ENCODE measurements around the gene PAMR1. TPM values are rescaled to one million over a fixed set of nuclear protein-coding genes. Genes with fewer than 3 reads are reported as not detected.

PAMR1 gene
- total and polyA plus RNA-seq, 2 experiments from 2014 or later, result 119 to 151 TPM

DNA sequence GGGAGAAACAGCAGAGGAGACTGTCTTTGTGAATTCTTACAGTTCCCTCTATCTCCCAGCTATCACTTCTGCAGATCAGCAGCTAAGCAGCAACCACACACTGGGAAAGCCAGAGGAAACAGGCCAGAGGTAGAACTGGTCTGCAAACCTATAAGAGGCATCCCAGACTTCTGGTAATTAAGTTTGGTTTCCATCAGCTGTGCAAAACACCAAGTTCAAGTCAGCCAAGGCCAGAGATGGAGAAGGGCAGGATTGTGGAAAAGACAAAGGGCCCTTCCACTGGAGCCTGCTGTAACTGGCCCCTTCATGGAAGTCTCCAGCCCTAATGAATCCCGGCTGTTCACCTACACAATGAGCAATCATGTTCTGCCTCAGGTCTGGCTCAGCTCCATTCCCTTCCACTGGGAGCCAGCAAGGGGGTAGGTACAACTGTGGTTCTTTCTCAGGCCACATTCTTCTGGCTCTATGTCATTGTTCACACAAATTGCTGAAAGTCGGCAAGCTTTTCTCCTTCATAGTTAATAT, 4.6 kb upstream of the PAMR1 start:
- Histone ChIP-seq H3K9ac (peak overlapping the region; percentile 52), H3F3A (ENCODE audit: insufficient read depth) (peaks cover 39% of the 10 kb centered on the region), H3K36me3 (ENCODE audit: low read depth) (no peaks in the 10 kb centered on the region), H3K4me1 (ENCODE audit: insufficient read depth) (peaks cover 33% of the 10 kb centered on the region), H3K4me2 (ENCODE audit: unreplicated experiment) (peak overlapping the region; percentile 75), H3K9me3 (ENCODE audit: low read depth) (no peaks in the 10 kb centered on the region), H4K20me1 (ENCODE audit: insufficient read depth) (no peaks in the 10 kb centered on the region), H3K27me3 (replicated peaks; ENCODE audit: insufficient read depth) (no peaks in the 10 kb centered on the region), H3K27ac (peak overlapping the region; percentile 84), H3K79me2 (ENCODE audit: insufficient read depth) (no peaks in the 10 kb centered on the region), H2AFZ (no peak overlapping the region), H3K9me2 (ENCODE audit: insufficient read depth) (no peaks in the 10 kb centered on the region), H3K4me3 (0 out of 2 replicates have a peak overlapping the region, but pooled peaks have one; percentile 27)
- in situ Hi-C loops (cut with MboI), result no loop called here
- TF ChIP-seq EZH2 (IDR thresholded peaks at IDR 0.05; ENCODE audit: insufficient read depth, poor library complexity, severe bottlenecking) (no peak), EZH2phosphoT487 (IDR thresholded peaks at IDR 0.05; ENCODE audit: insufficient read depth, low read depth) (no peak)
- 0% methylated on average over 2 of the region's 2 CpGs for WGBS, 2 experiments (ENCODE audit: low coverage in 1 of 2, low lambda C conversion rate in 2 of 2, missing lambda C conversion rate in 2 of 2)
- DNase-seq, result peak; percentile 95

GRCh38 chr11:35526370-35526792, 965 bp upstream of the PAMR1 start:
- no peak overlapping the region for H3K27ac ChIP-seq
- H3K4me3 ChIP-seq, result peak overlapping the region; percentile 82

GRCh38 chr11:35524780-35525179, 636 bp downstream of the PAMR1 start:
- H3F3A ChIP-seq (ENCODE audit: insufficient read depth), result peaks cover 39% of the 10 kb centered on the region
- H3K4me2 ChIP-seq (ENCODE audit: unreplicated experiment), result peak overlapping the region; percentile 90
- peak; percentile 75 for DNase-seq
- H3K27me3 ChIP-seq (replicated peaks; ENCODE audit: insufficient read depth), result no peaks in the 10 kb centered on the region
- peak overlapping the region; percentile 82 for H3K4me3 ChIP-seq
- peak overlapping the region; percentile 64 for H3K27ac ChIP-seq
- peak overlapping the region; percentile 79 for H2AFZ ChIP-seq
- peaks cover 46% of the 10 kb centered on the region for H3K4me1 ChIP-seq (ENCODE audit: insufficient read depth)
- H3K9me3 ChIP-seq (ENCODE audit: low read depth), result no peaks in the 10 kb centered on the region
- in situ Hi-C loops (cut with MboI), result loop anchor here (25.0 kb wide), 1 partner anchor 963 kb away; no protein-coding TSS in a partner anchor
- peaks cover 45% of the 10 kb centered on the region for H3K79me2 ChIP-seq (ENCODE audit: insufficient read depth)
- 1 to 5% methylated on average over 4 of the region's 4 CpGs for WGBS, 2 experiments (ENCODE audit: low coverage in 1 of 2, low lambda C conversion rate in 2 of 2, missing lambda C conversion rate in 2 of 2)
- H4K20me1 ChIP-seq (ENCODE audit: insufficient read depth), result no peaks in the 10 kb centered on the region
- H3K9me2 ChIP-seq (ENCODE audit: insufficient read depth), result no peaks in the 10 kb centered on the region
- H3K36me3 ChIP-seq (ENCODE audit: low read depth), result no peaks in the 10 kb centered on the region
- TF ChIP-seq EZH2 (IDR thresholded peaks at IDR 0.05; ENCODE audit: insufficient read depth, poor library complexity, severe bottlenecking) (no peak), EZH2phosphoT487 (IDR thresholded peaks at IDR 0.05; ENCODE audit: insufficient read depth, low read depth) (no peak)
- peak overlapping the region; percentile 85 for H3K9ac ChIP-seq

More at GRCh38 chr11:35526370-35526792, 965 bp upstream of the PAMR1 start:
- DNase-seq, result no peak
- no peaks in the 10 kb centered on the region for H3K27me3 ChIP-seq (replicated peaks; ENCODE audit: insufficient read depth)
- peak overlapping the region; percentile 85 for H3K9ac ChIP-seq
- peak overlapping the region; percentile 90 for H3K4me2 ChIP-seq (ENCODE audit: unreplicated experiment)
- no peaks in the 10 kb centered on the region for H3K9me3 ChIP-seq (ENCODE audit: low read depth)
- in situ Hi-C loops (cut with MboI), result no loop called here
- peaks cover 53% of the 10 kb centered on the region for H3F3A ChIP-seq (ENCODE audit: insufficient read depth)
- H3K9me2 ChIP-seq (ENCODE audit: insufficient read depth), result no peaks in the 10 kb centered on the region
- H3K4me1 ChIP-seq (ENCODE audit: insufficient read depth), result peaks cover 53% of the 10 kb centered on the region
- no peaks in the 10 kb centered on the region for H4K20me1 ChIP-seq (ENCODE audit: insufficient read depth)
- 93 to 94% methylated on average over 6 of the region's 6 CpGs for WGBS, 2 experiments (ENCODE audit: low coverage in 1 of 2, low lambda C conversion rate in 2 of 2, missing lambda C conversion rate in 2 of 2)
- peaks cover 30% of the 10 kb centered on the region for H3K79me2 ChIP-seq (ENCODE audit: insufficient read depth)
- 0 out of 2 replicates have a peak overlapping the region, but pooled peaks have one; percentile 79 for H2AFZ ChIP-seq
- TF ChIP-seq EZH2phosphoT487 (IDR thresholded peaks at IDR 0.05; ENCODE audit: insufficient read depth, low read depth) (no peak), EZH2 (IDR thresholded peaks at IDR 0.05; ENCODE audit: insufficient read depth, poor library complexity, severe bottlenecking) (no peak)
- no peaks in the 10 kb centered on the region for H3K36me3 ChIP-seq (ENCODE audit: low read depth)

- Histone ChIP-seq H2AFZ (peak overlapping the region; percentile 22), H3K27ac (peak overlapping the region; percentile 64), H3K27me3 (replicated peaks; ENCODE audit: insufficient read depth) (no peaks in the 10 kb centered on the region), H3K4me3 (peak overlapping the region; percentile 82), H3K36me3 (ENCODE audit: low read depth) (no peaks in the 10 kb centered on the region), H3K4me2 (ENCODE audit: unreplicated experiment) (peak overlapping the region; percentile 90), H4K20me1 (ENCODE audit: insufficient read depth) (no peaks in the 10 kb centered on the region), H3K4me1 (ENCODE audit: insufficient read depth) (peaks cover 49% of the 10 kb centered on the region), H3F3A (ENCODE audit: insufficient read depth) (peaks cover 36% of the 10 kb centered on the region), H3K9me2 (ENCODE audit: insufficient read depth) (no peaks in the 10 kb centered on the region), H3K79me2 (ENCODE audit: insufficient read depth) (peaks cover 54% of the 10 kb centered on the region), H3K9ac (peak overlapping the region; percentile 85), H3K9me3 (ENCODE audit: low read depth) (no peaks in the 10 kb centered on the region)
- WGBS, 2 experiments (ENCODE audit: low coverage in 1 of 2, low lambda C conversion rate in 2 of 2, missing lambda C conversion rate in 2 of 2), result 28 to 34% methylated on average over 5 of the region's 5 CpGs
- in situ Hi-C loops (cut with MboI), result loop anchor here (25.0 kb wide), 1 partner anchor 963 kb away; no protein-coding TSS in a partner anchor
- DNase-seq, result no peak
- TF ChIP-seq EZH2 (IDR thresholded peaks at IDR 0.05; ENCODE audit: insufficient read depth, poor library complexity, severe bottlenecking) (no peak), EZH2phosphoT487 (IDR thresholded peaks at IDR 0.05; ENCODE audit: insufficient read depth, low read depth) (no peak)
These were observed 1.6 kb downstream of the PAMR1 start for GRCh38 chr11:35523861-35524260.
